ENCODE measurements around the gene S100A7.
"Not testable (repeated sequence)": the region's sequence is repeated elsewhere in the genome, so short reads cannot be mapped to it uniquely, and the experiment has no call there.

Gene S100A7

GRCh38 chr1:153475282-153475681 lies 14.8 kb upstream of the S100A7 start:
- DNase-seq, result no peak

GRCh38 chr1:153474347-153474746 lies 13.9 kb upstream of the S100A7 start:
- no peak for DNase-seq

GRCh38 chr1:153470707-153471106 lies 10.3 kb upstream of the S100A7 start:
- DNase-seq, result no peak

GRCh38 chr1:153466908-153467307 lies 6.5 kb upstream of the S100A7 start:
- no peak for DNase-seq

- DNase-seq, result peak; percentile 59
These were observed 5.6 kb upstream of the S100A7 start for GRCh38 chr1:153465811-153466636.

- not testable (repeated sequence) for DNase-seq
These were observed 2.3 kb upstream of the S100A7 start for GRCh38 chr1:153462741-153463140.

GRCh38 chr1:153459655-153460054 lies 796 bp downstream of the S100A7 start:
- no peak for DNase-seq

GRCh38 chr1:153456396-153456795 lies 4.1 kb downstream of the S100A7 start:
- DNase-seq, result no peak

- not testable (repeated sequence) for DNase-seq
These were observed 11.6 kb downstream of the S100A7 start for GRCh38 chr1:153448851-153449250.

- DNase-seq, result no peak
These were observed 12.8 kb downstream of the S100A7 start for GRCh38 chr1:153447498-153448170.

GRCh38 chr1:153444078-153444477 lies 16.4 kb downstream of the S100A7 start:
- DNase-seq, result no peak

- no peak for DNase-seq
These were observed 17.0 kb downstream of the S100A7 start for GRCh38 chr1:153443486-153443885.

GRCh38 chr1:153441238-153441755 lies 19.2 kb downstream of the S100A7 start:
- no peak for DNase-seq

GRCh38 chr1:153439273-153439672 lies 21.2 kb downstream of the S100A7 start:
- DNase-seq, result no peak

- DNase-seq, result no peak
These were observed 21.9 kb downstream of the S100A7 start for GRCh38 chr1:153438599-153438998.

- DNase-seq, result no peak
These were observed 23.2 kb downstream of the S100A7 start for GRCh38 chr1:153437236-153437635.

GRCh38 chr1:153434746-153435455 lies 25.6 kb downstream of the S100A7 start:
- no peak for DNase-seq

- DNase-seq, result no peak
These were observed 27.4 kb downstream of the S100A7 start for GRCh38 chr1:153432874-153433681.

- no peak for DNase-seq
These were observed 28.5 kb downstream of the S100A7 start for GRCh38 chr1:153431928-153432327.

GRCh38 chr1:153431427-153431826 lies 29.0 kb downstream of the S100A7 start:
- no peak for DNase-seq

- DNase-seq, result no peak
These were observed 29.4 kb downstream of the S100A7 start for GRCh38 chr1:153431002-153431401.

GRCh38 chr1:153430561-153430960 lies 29.9 kb downstream of the S100A7 start:
- DNase-seq, result no peak

- no peak for DNase-seq
These were observed 30.3 kb downstream of the S100A7 start for GRCh38 chr1:153430166-153430553.

All from activated gamma-delta T cell treated with Interleukin-2 at 50 U/mL for 16 hours (primary cell).